K562 (cell line): ENCODE measurements around the gene NBDY.

Experiments used
- ATF6 ChIP-seq: sonication (generic); formaldehyde crosslinking; IDR thresholded peaks from 2 replicates; pipeline ENCODE4 v1.4.0; 2020; ENCODE audit warnings: mild to moderate bottlenecking, missing genetic modification reagents
- CC2D1A ChIP-seq: fragments of 450-650 bp; IDR thresholded peaks from 2 replicates; pipeline ENCODE4 v1.6.1; 2017; ENCODE audit warnings: mild to moderate bottlenecking
- CTCF ChIP-seq, 3 experiments: IDR thresholded peaks in 2 of 3; conservative IDR thresholded peaks in 1 of 3; 2 replicates each; pipeline ENCODE4 v1.5.1; 2011 to 2012; ENCODE audit warnings: low read length in 3 of 3, mild to moderate bottlenecking in 3 of 3, control low read depth in 2 of 3, improper control_type of control experiment in 1 of 3, inconsistent platforms in 1 of 3, low read depth in 1 of 3, mixed read lengths in 1 of 3, moderate library complexity in 1 of 3; ENCODE audit not compliant: insufficient read depth in 2 of 3
- KDM1A ChIP-seq, 2 experiments: fragments of 450-650 bp; IDR thresholded peaks; 2 replicates each; pipeline ENCODE4 v1.6.1; 2016; ENCODE audit warnings: mild to moderate bottlenecking in 2 of 2
- MAFK ChIP-seq: IDR thresholded peaks from 2 replicates; pipeline ENCODE4 v1.6.1; 2011; ENCODE audit warnings: low read length, improper control_type of control experiment
- NR2F6 ChIP-seq: fragments of 450-650 bp; formaldehyde crosslinking; IDR thresholded peaks from 2 replicates; pipeline ENCODE4 v1.4.0; 2020; ENCODE audit warnings: mild to moderate bottlenecking
- POLR2A ChIP-seq: fragments of 450-650 bp; conservative IDR thresholded peaks from 2 replicates; pipeline ENCODE4 v1.6.1; 2016
- POLR2H ChIP-seq: IDR thresholded peaks from 2 replicates; pipeline ENCODE4 v1.6.1; 2016; ENCODE audit warnings: missing genetic modification characterization, low read depth, mild to moderate bottlenecking, control low read depth, missing compliant biosample characterization, moderate library complexity
- REST ChIP-seq, 2 experiments: fragments of 450-650 bp; formaldehyde crosslinking in 1 of 2; IDR thresholded peaks; 2 replicates each; pipeline versions ENCODE4 v1.4.0 to v1.6.1; 2014 to 2020; ENCODE audit warnings: mild to moderate bottlenecking in 2 of 2, borderline replicate concordance in 1 of 2, low read depth in 1 of 2
- TAF1 ChIP-seq: IDR thresholded peaks from 2 replicates; pipeline ENCODE4 v1.6.1; 2011; ENCODE audit warnings: mild to moderate bottlenecking, low read length, moderate library complexity; ENCODE audit not compliant: insufficient read depth, control insufficient read depth, severe bottlenecking; ENCODE audit errors: extremely low read depth
- TF ChIP-seq, protein P1 (sequence below), 2 experiments: fragments of 450-650 bp in 1 of 2; sonication (generic) in 1 of 2; formaldehyde crosslinking; conservative IDR thresholded peaks; 2 replicates each; pipeline versions ENCODE4 v1.4.0 to v1.8.1; 2020 to 2022; ENCODE audit warnings: mild to moderate bottlenecking in 1 of 2, missing genetic modification reagents in 1 of 2

GRCh38 chrX:56800307-56800706, 71.3 kb downstream of the NBDY start:
- TF ChIP-seq KDM1A (IDR thresholded peaks at IDR 0.05) (no peak), TAF1 (no peak), CTCF (IDR thresholded peaks at IDR 0.05 in 2 of 3, conservative IDR thresholded peaks at IDR 0.05 in 1 of 3; ENCODE audit: insufficient read depth in 2 of 3, low read depth in 1 of 3, low read length in 3 of 3) (no peak), NR2F6 (CRISPR knock-in tag) (no peak), REST (IDR thresholded peaks at IDR 0.05; ENCODE audit: borderline replicate concordance) (no peak), REST (CRISPR knock-in tag; IDR thresholded peaks at IDR 0.05; ENCODE audit: low read depth) (no peak), POLR2A (no peak), POLR2H (tag) (no peak), ATF6 (CRISPR knock-in tag) (no peak), MAFK (no peak), CC2D1A (no peak)
- TF ChIP-seq, protein P1, sequence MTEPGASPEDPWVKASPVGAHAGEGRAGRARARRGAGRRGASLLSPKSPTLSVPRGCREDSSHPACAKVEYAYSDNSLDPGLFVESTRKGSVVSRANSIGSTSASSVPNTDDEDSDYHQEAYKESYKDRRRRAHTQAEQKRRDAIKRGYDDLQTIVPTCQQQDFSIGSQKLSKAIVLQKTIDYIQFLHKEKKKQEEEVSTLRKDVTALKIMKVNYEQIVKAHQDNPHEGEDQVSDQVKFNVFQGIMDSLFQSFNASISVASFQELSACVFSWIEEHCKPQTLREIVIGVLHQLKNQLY (CRISPR knock-in tag; conservative IDR thresholded peaks at IDR 0.05): no peak
